NAMALWA (cell line): ENCODE data around the gene MAP3K4.
"Not testable (repeated sequence)": the region's sequence is repeated elsewhere in the genome, so short reads cannot be mapped to it uniquely, and the experiment has no call there.

ENCODE experiments used
- DNase-seq: peaks from one replicate; pipeline ENCODE4 v3.0.0-alpha.2; 2015; ENCODE audit warnings: low spot score

The MAP3K4 gene

DNA sequence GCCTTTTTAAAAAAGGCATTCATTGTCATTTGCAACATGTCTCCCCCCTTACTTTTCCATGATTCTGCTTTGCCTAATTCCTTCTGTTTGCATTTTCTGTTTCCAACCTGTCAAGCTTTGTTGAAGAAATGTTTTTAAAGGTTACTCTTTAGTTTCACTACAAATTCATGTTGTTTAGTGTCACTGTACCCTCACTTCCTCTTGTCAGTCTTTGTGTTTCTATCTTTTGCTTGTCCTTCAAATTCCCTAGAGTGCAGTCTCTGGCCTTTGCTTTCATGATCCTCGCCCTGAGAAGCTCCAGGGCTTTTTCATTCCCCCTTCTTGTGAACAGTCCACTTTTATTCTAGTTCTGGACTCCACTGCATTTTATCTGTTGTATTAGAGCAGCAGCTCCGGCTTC lies 90.6 kb downstream of the MAP3K4 start:
- no peak for DNase-seq

DNA sequence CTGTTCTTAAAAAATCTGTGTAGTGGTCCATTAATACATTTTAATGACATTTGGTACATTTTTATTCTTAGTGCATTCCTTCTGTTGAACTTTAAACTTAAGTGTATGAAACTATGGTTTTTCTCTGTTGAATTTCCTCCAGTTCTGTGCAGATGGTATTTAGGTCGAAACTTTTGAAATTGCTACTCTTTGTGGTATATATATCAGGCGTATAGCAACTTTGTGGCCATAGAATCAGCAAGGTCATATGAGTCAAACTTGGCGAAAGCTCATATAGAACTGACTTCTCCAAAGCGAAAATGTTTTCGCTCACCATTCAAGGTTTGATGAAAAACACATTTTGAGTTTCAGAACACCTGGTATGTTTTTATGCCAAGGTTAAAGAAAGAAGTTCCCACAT lies 93.7 kb downstream of the MAP3K4 start:
- no peak for DNase-seq

- no peak for DNase-seq
These were observed 97.2 kb downstream of the MAP3K4 start for GRCh38 chr6:161088676-161089328.

DNA sequence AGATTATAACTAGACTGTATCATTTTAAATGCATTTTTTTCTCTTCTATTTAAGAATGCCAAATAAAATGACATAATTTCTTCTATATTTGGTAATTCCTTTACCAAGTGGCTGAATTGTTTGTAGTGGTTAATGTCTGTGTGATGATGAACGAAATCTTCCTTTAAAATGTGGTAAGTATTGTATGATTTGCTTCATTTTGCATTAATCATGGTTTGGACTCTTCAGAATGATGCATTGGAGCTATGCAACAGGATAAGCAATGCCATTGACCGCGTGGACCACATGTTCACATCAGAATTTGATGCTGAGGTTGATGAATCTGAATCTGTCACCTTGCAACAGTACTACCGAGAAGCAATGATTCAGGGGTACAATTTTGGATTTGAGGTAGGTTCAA lies 99.6 kb downstream of the MAP3K4 start:
- no peak for DNase-seq

- no peak for DNase-seq
These were observed 100.6 kb downstream of the MAP3K4 start for GRCh38 chr6:161091972-161092701.

DNA sequence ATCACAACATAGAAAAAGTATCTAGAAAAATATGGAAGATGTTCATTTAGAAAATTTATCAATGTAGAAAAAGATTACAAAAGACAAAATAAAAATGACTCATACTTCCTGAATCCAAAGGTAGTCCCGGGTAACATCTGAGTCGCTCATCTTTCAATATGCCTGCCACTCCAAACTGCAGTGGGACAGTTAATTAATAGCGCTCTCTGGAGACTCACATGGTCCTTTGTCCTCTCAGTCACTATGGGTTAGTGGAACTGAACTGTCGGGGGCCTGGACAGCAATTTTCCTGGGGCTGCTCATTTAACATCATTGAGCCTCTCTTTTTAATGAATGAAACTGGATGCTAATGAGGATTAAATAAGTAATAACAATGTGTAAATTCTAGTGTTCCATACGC lies 103.4 kb downstream of the MAP3K4 start:
- no peak for DNase-seq

GRCh38 chr6:161095916-161096315 lies 104.3 kb downstream of the MAP3K4 start:
- DNase-seq, result no peak

GRCh38 chr6:161100072-161100471 lies 108.5 kb downstream of the MAP3K4 start:
- no peak for DNase-seq

DNA sequence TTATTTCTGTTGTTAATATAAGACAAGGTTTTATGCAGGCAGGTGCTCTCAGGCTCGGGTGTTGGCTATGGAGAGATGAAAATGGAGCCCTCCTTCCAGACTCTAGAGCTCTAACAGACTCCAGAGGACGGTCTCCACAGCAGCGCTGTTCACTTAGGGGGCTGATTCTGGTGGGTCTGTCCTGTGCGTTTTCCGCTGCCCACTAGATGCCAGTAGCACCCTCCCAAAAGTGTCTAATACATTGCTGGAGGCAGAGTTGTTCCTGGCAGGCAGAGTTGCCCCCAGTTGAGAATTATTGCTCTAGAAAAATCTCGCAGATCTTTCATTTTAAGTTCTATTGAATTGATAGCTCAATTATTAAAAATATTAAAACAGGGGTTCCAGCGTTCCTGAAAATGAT lies 109.9 kb downstream of the MAP3K4 start:
- peak; percentile 23 for DNase-seq

DNA sequence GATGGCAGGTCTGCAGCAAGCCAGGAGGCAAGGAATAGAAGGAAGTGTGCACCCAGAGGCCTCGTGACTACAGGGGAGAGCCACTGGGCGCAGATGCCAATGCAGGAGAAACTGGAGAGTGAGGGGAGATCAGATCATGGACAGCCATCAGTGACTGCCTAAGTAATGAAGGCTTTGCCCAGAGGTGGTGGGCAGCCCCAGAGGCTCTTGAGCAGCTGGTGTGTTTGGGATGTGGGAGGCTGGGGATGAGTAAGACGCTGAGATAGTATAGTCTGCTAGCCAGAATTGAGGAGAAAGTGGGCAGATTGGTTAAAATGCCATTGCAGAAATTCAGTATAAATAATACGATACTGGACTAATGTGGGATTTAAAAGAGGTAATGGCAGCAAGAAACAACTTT lies 111.9 kb downstream of the MAP3K4 start:
- no peak for DNase-seq

GRCh38 chr6:161104966-161105365 lies 113.4 kb downstream of the MAP3K4 start:
- no peak for DNase-seq

- DNase-seq, result no peak
These were observed 113.8 kb downstream of the MAP3K4 start for GRCh38 chr6:161105408-161105807.

DNA sequence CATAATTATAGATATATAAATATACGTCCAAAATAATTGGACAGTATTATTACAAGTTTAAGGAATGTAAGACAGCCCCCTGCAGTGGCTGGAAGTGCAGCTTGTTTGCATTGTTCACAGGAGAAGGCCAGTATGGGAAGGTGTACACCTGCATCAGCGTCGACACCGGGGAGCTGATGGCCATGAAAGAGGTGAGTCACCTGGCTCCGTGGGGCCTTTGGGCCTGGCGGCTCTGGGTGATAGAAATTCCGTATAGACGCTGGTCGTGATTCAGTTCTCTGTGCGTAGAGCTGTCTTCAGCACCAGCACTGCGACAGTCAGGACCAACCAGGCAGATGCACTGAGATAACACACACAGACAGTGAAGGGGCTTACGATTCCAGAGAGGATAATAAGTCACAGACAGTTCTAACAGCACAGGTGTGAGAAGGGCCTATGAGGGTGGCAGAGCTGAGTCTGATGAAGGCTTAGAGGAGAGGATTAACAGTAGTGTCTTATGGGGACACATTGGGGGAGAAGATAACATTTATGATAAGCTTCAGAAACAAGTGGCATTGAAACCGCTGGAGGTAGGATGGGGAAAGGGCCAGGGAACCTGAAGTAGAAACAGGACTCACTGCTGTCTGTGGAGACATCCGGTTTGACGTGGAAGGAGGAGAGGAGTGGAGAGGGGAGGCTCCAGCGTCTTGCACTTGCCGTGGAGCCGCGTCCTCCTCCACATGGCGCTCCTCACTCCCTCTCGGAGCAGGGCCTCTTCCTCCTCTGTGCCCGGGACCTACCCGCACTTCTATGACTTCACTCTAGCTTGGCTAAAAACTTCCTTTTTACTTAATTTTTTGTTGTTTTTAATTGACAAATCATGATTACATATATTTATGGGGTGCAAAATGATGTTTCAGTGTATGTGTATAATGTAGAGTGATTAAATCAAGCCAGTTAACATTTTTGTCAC lies 116.5 kb downstream of the MAP3K4 start:
- DNase-seq, result no peak

DNA sequence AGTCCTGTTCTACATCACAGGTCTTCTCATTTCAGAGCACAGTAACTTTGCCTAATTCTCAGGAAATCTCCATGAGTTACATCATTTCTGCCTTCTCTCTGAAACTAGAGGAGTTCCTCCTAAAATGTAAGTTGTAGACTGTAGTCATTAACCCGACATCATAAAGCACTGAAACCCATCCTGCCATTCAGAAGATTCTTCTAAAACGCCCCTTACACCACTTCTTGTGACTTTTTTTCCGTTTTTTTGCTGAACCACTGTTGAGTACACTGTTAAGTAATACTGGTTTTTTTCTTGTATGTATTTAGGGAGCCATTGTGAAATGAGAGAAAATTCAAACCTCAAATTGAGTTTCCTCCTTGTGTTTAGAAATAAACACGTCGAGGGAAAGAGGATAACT lies 117.3 kb downstream of the MAP3K4 start:
- no peak for DNase-seq

DNA sequence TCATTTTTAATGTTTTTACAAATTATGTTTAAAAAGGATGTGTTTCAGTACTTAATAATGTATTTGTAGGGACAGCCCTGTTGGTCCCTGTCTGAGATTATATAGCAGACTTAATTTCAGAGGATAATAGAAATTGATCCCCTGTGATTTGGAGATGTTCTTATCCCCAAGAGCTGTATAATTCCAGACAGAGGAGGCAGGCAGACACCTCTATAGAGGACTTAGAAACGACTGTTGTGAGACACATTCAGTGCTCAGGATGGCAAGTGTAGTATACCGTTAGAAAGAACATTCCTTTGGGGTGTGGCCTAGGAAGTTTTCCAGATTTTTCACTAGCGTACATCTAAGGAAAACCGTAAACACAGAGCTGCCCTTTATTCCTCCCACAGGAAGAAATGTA lies 117.8 kb downstream of the MAP3K4 start:
- no peak for DNase-seq

GRCh38 chr6:161110028-161110779 lies 118.6 kb downstream of the MAP3K4 start:
- DNase-seq, result no peak

GRCh38 chr6:161111261-161111660 lies 119.7 kb downstream of the MAP3K4 start:
- DNase-seq, result no peak

GRCh38 chr6:161115468-161115867 lies 123.9 kb downstream of the MAP3K4 start:
- DNase-seq, result no peak

GRCh38 chr6:161116554-161116953 lies 125.0 kb downstream of the MAP3K4 start:
- no peak for DNase-seq

- no peak for DNase-seq
These were observed 125.7 kb downstream of the MAP3K4 start for GRCh38 chr6:161117308-161117707.

DNA sequence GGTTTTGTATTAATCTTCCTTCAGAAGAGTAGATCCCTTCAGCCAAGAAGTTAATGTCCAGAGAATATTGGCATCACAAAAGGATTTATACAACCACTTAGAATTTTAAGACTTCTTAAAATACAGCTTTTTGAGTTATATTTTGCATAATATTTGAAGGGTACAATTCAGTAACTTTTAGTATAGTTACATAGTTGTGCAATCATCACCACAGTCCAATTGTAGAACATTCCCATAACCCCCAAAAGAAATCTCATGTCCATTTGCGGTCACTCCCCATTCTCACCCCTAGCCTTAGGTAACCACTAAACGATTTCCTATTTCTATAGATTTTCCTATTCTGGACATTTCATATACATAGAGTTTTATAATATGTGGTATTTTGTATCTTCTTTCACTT lies 126.4 kb downstream of the MAP3K4 start:
- DNase-seq, result no peak

- DNase-seq, result not testable (repeated sequence)
These were observed 131.8 kb downstream of the MAP3K4 start for GRCh38 chr6:161123319-161123718.
